Tibial artery (tissue), 4 donors: Measurements from ENCODE around the gene ZNF688.

ENCODE experiments used
- DNase-seq, 2 donors: peaks; one replicate each; pipeline ENCODE4 v3.0.0-alpha.2; 2019
- H3K27ac ChIP-seq, 2 donors: fragments of 200-600 bp; sonication (generic) in 1 of 2; 1 replicate in 1 of 2; 2 replicates in 1 of 2; pipeline ENCODE4 v1.5.1; 2018 to 2019; ENCODE audit warnings: mild to moderate bottlenecking in 1 of 2
- H3K27me3 ChIP-seq, 2 donors: fragments of 200-600 bp; sonication (generic) in 1 of 2; one replicate each; pipeline versions ENCODE4 v1.5.1 to v1.6.0; 2016 to 2019
- H3K36me3 ChIP-seq, 3 donors: fragments of 200-600 bp; sonication (generic) in 2 of 3; one replicate each; pipeline ENCODE4 v1.5.1; 2016 to 2019; ENCODE audit warnings: mild to moderate bottlenecking in 2 of 3
- H3K4me1 ChIP-seq, 4 donors: fragments of 200-600 bp; sonication (generic) in 2 of 4; 1 replicate in 3 of 4; 2 replicates in 1 of 4; pipeline ENCODE4 v1.5.1; 2016 to 2019
- H3K4me3 ChIP-seq, 2 donors: fragments of 200-600 bp; sonication (generic) in 1 of 2; 1 replicate in 1 of 2; 2 replicates in 1 of 2; pipeline ENCODE4 v1.5.1; 2018 to 2019; ENCODE audit warnings: mild to moderate bottlenecking in 2 of 2
- H3K9me3 ChIP-seq, 3 donors: fragments of 200-600 bp; sonication (generic) in 1 of 3; one replicate each; pipeline ENCODE4 v1.5.1; 2016 to 2019
- CTCF ChIP-seq, 2 experiments: fragments of 200-600 bp in 1 of 2; fragments of 450-650 bp in 1 of 2; IDR thresholded peaks; one replicate each; pipeline ENCODE4 v1.5.1; 2017 to 2019; ENCODE audit warnings: antibody characterized with exemption in 2 of 2, mild to moderate bottlenecking in 1 of 2, moderate library complexity in 1 of 2
- intact Hi-C: fragments of 100-400 bp; cut with DNase I; formaldehyde crosslinking; loops from one replicate; pipeline ENCODE4 v1.15.0; 2023; ENCODE audit warnings: low total_unique reads

The ZNF688 gene

DNA sequence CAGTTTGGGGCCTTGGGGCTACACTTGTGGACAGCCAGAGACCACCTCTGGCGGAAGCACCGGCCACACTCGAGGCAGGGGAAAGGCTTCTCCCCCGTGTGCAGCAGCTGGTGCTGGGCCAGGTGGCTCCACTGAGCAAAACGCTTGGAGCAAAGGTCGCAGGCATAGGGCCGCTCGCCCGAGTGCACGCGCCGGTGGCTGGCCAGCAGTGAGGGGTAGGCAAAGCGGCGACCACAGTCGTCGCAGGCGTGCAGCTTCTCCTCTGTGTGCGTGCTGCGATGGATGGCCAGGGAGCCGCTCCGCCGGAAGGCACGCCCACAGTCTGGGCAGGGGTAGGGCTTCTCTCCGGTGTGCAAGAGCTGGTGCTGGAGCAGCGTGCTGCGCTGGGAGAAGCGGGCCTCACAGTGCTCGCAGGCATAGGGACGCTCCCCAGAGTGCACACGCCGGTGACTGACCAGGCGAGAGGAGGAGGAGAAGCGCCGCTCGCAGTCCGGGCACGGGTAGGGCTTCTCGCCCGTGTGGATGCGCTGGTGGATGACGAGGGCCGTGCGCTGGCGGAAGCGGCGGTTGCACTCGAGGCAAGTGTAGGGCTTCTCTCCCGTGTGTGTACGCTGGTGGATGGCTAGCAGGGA, 32.9 kb upstream of the ZNF688 start:
- intact Hi-C loops = no loop called here
- no peaks in the 10 kb centered on the region for H3K27me3 ChIP-seq
- H3K4me1 ChIP-seq = peaks cover 0 to 20% (median 7%) of the 10 kb centered on the region in 4 donors
- H3K4me3 ChIP-seq = no peak overlapping the region
- DNase-seq = no peak
- no peak for TF ChIP-seq CTCF (IDR thresholded peaks at IDR 0.05)
- no peaks in the 10 kb centered on the region for H3K9me3 ChIP-seq
- no peak overlapping the region for H3K27ac ChIP-seq
- peaks cover 31 to 64% (median 46%) of the 10 kb centered on the region in 3 donors for H3K36me3 ChIP-seq

DNA sequence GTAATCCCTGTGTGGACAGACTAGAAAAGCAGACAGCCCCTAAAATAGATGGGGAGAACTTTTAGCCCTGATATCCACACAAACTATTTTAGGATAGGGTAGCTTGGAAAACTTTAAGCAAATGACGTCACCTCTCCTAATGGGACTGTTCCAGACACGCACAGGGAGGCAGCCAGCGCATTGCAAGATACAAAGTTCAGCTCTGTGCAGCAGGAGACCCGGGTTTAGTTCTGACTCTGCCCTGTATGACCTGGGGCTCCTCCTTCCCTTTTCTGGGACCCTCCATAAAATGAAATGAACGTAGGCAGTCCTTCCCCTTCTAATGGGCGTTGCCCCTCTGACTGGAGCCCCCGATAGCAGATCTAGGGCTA, 32.4 kb upstream of the ZNF688 start:
- intact Hi-C loops = no loop called here

DNA sequence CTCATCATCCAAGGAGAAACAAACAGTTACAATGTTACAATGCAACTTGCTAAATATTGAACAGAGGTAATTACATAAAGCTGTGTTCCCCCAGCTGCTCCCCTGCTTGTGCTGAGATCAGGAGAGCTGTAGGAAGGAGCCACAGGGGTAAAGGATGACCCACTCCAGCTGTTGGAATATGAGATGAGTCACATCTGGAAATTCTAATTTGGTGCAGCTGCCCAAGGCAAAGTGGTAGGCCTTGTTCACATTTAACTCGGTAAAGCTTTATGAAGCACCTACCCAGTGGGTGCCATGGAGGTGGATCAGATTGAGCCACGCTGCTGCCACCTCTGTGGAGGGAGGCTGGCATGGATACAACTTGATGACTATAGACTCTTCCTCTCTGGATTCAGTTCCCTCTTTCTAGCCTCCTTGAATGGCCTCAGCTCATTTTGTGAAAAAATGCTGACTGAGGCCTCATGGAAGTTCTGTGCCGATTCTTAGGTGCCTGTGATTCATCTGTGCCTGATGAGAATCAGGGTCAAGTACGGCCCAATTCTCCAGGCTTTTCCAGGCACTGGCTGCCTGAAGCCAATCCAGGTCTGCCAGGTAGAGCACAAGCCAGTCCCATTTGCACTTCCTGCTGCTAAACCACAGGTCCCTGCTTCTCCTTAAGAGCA, 31.2 kb upstream of the ZNF688 start:
- no peak for TF ChIP-seq CTCF (IDR thresholded peaks at IDR 0.05)
- Histone ChIP-seq H3K27me3 (no peaks in the 10 kb centered on the region), H3K27ac (no peak overlapping the region), H3K9me3 (no peaks in the 10 kb centered on the region), H3K4me1 (peaks cover 0 to 4% (median 0%) of the 10 kb centered on the region in 4 donors), H3K36me3 (peaks cover 27 to 60% (median 42%) of the 10 kb centered on the region in 3 donors), H3K4me3 (no peak overlapping the region)
- intact Hi-C loops = no loop called here
- DNase-seq = no peak

More for the DNA sequence above, 32.4 kb upstream of the ZNF688 start:
- H3K4me3 ChIP-seq = no peak overlapping the region
- DNase-seq = no peak
- peaks cover 31 to 64% (median 46%) of the 10 kb centered on the region in 3 donors for H3K36me3 ChIP-seq
- H3K4me1 ChIP-seq = peaks cover 0 to 15% (median 5%) of the 10 kb centered on the region in 4 donors
- H3K27me3 ChIP-seq = no peaks in the 10 kb centered on the region
- no peak overlapping the region for H3K27ac ChIP-seq
- TF ChIP-seq CTCF (IDR thresholded peaks at IDR 0.05) = no peak
- no peaks in the 10 kb centered on the region for H3K9me3 ChIP-seq

DNA sequence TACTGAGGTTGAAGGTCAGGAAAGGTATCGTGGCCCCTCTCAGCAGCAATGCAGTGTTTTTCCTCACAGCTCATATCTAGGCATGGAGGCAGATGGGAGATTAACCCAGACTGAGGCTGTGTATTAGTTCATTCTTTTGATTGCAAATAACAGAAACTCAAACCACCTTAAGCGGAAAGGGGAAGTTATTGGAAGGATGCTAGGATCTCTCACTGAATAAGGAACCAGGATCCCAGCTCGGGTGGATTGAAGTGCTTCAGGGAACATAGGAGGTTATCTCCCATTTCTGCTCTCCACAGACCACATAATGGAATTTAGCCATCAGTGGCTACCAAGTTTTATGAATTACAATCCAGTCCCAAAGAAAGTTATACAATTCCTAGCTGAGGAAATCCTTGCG, 30.5 kb upstream of the ZNF688 start:
- H3K27ac ChIP-seq = no peak overlapping the region
- intact Hi-C loops = no loop called here
- no peak overlapping the region for H3K4me3 ChIP-seq
- TF ChIP-seq CTCF (IDR thresholded peaks at IDR 0.05) = no peak
- H3K4me1 ChIP-seq = no peaks in the 10 kb centered on the region
- no peaks in the 10 kb centered on the region for H3K27me3 ChIP-seq
- DNase-seq = no peak
- no peaks in the 10 kb centered on the region for H3K9me3 ChIP-seq
- peaks cover 27 to 52% (median 34%) of the 10 kb centered on the region in 3 donors for H3K36me3 ChIP-seq

DNA sequence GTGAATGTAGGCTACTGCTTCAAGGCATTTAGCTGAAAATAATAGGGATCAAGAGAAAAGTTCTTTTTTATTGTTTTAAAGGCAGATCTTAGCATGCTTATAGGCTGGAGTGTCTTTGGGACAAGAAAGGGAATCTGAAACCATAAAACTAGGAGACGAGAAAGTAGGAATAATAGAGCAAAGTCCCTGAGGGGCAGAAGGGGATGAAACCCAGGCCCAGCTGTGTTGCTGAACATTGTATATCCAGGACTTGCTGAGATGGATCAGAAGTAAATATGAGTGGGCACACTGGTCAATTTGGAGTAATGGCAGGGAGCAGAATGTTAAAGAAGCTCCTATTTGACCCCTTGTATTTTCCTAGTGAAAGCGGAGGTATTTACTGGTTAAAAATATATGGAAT, 29.4 kb upstream of the ZNF688 start:
- TF ChIP-seq CTCF (IDR thresholded peaks at IDR 0.05) = no peak
- H3K9me3 ChIP-seq = no peaks in the 10 kb centered on the region
- H3K36me3 ChIP-seq = peaks cover 22 to 42% (median 28%) of the 10 kb centered on the region in 3 donors
- H3K4me1 ChIP-seq = no peaks in the 10 kb centered on the region
- no peaks in the 10 kb centered on the region for H3K27me3 ChIP-seq
- intact Hi-C loops = no loop called here
- no peak for DNase-seq
- no peak overlapping the region for H3K27ac ChIP-seq
- no peak overlapping the region for H3K4me3 ChIP-seq
